Sigmoid colon (tissue), 7 donors: ENCODE results near the gene NCOA7. TPM values are rescaled to one million over a fixed set of nuclear protein-coding genes. Genes with fewer than 3 reads are reported as not detected.

Experiments
- DNase-seq: peaks from one replicate; pipeline ENCODE4 v3.0.0-alpha.2; 2019
- H3K27ac ChIP-seq, 4 donors: fragments of 200-600 bp; sonication (generic); one replicate each; pipeline ENCODE4 v1.5.1; 2016 to 2019; ENCODE audit warnings: mild to moderate bottlenecking in 1 of 4
- H3K27me3 ChIP-seq, 3 donors: fragments of 200-600 bp; sonication (generic); one replicate each; pipeline ENCODE4 v1.5.1; 2019; ENCODE audit warnings: mild to moderate bottlenecking in 1 of 3
- H3K36me3 ChIP-seq, 4 donors: fragments of 200-600 bp; sonication (generic); one replicate each; pipeline ENCODE4 v1.5.1; 2016 to 2019
- H3K4me1 ChIP-seq, 4 donors: fragments of 200-600 bp; sonication (generic); one replicate each; pipeline ENCODE4 v1.5.1; 2017 to 2019
- H3K4me3 ChIP-seq, 4 donors: fragments of 200-600 bp; sonication (generic); one replicate each; pipeline ENCODE4 v1.5.1; 2017 to 2019; ENCODE audit warnings: mild to moderate bottlenecking in 2 of 4, moderate library complexity in 1 of 4
- H3K9me3 ChIP-seq, 4 donors: fragments of 200-600 bp in 3 of 4; sonication (generic) in 3 of 4; one replicate each; pipeline versions ENCODE4 v1.5.1 to v1.6.1; 2013 to 2019
- CTCF ChIP-seq, 4 experiments: fragments of 450-650 bp in 3 of 4; fragments of 200-600 bp in 1 of 4; IDR thresholded peaks; one replicate each; pipeline ENCODE4 v1.5.1; 2016 to 2019; ENCODE audit warnings: antibody characterized with exemption in 4 of 4, mild to moderate bottlenecking in 3 of 4, moderate library complexity in 2 of 4
- EP300 ChIP-seq, 4 donors: sonication (generic); formaldehyde crosslinking; IDR thresholded peaks; one replicate each; pipeline ENCODE4 v1.6.1; 2017; ENCODE audit warnings: antibody characterized with exemption in 4 of 4
- POLR2A ChIP-seq, 2 donors: fragments of 450-650 bp; IDR thresholded peaks; one replicate each; pipeline ENCODE4 v1.6.1; 2016; ENCODE audit warnings: antibody characterized with exemption in 2 of 2, mild to moderate bottlenecking in 2 of 2, moderate library complexity in 2 of 2
- POLR2AphosphoS5 ChIP-seq, 4 donors: sonication (generic); formaldehyde crosslinking; IDR thresholded peaks; one replicate each; pipeline ENCODE4 v1.6.1; 2017; ENCODE audit warnings: antibody characterized with exemption in 4 of 4
- WGBS, 2 donors: extraction: QIAGEN DNeasy Blood & Tissue Kit; methylation state at CpG; one replicate each; pipeline ENCODE4 v1.1.7; 2013; 5-methylcytosine and 5-hydroxymethylcytosine counted together
- intact Hi-C: fragments of 100-400 bp; cut with DNase I; formaldehyde crosslinking; loops from one replicate; pipeline ENCODE4 v1.15.1; 2023
- polyA plus RNA-seq, 3 donors: library from polyadenylated mRNA; stranded (reverse); fragments of 200-250 nt; gene quantifications; one replicate each; pipeline ENCODE4 v1.2.3, GENCODE V29; 2013
- total RNA-seq, 4 donors: library from RNA; depleted of rRNA; stranded (reverse); fragments of >200 nt; gene quantifications; one replicate each; pipeline ENCODE4 v1.1.0, GENCODE V29; 2016
- donor health status: healthy with polysubstance abuse.
- donor health status: Bipolar disorder and iron deficiency.
- donor health status: healthy.

NCOA7 gene
- total and polyA plus RNA-seq, 7 donors, result 15.6 to 48.3 (median 27.5) TPM

GRCh38 chr6:125858427-125859320, 67.9 kb downstream of the NCOA7 start:
- Histone ChIP-seq H3K4me3 (no peak overlapping the region), H3K27me3 (no peaks in the 10 kb centered on the region), H3K9me3 (no peaks in the 10 kb centered on the region), H3K36me3 (peaks cover 0 to 9% (median 0%) of the 10 kb centered on the region in 4 donors), H3K4me1 (peaks cover 0 to 3% (median 0%) of the 10 kb centered on the region in 4 donors), H3K27ac (no peak overlapping the region)
- intact Hi-C loops, result no loop called here
- no peak for TF ChIP-seq POLR2AphosphoS5 (IDR thresholded peaks at IDR 0.05)
- no peak for TF ChIP-seq EP300 (IDR thresholded peaks at IDR 0.05)
- TF ChIP-seq POLR2A (IDR thresholded peaks at IDR 0.05), result no peak
- TF ChIP-seq CTCF (IDR thresholded peaks at IDR 0.05), result peak in 3 of 4 experiments; percentile 32 to 49 (median 39)
- WGBS, 2 donors, result 30 to 51% methylated on average over 7 of the region's 7 CpGs
- peak; percentile 67 for DNase-seq

- 91 to 97% methylated on average over 3 of the region's 3 CpGs for WGBS, 2 donors
- DNase-seq, result no peak
- Histone ChIP-seq H3K27me3 (no peaks in the 10 kb centered on the region), H3K9me3 (no peaks in the 10 kb centered on the region), H3K4me1 (peaks cover 0 to 3% (median 0%) of the 10 kb centered on the region in 4 donors), H3K36me3 (peaks cover 0 to 9% (median 0%) of the 10 kb centered on the region in 4 donors), H3K4me3 (no peak overlapping the region), H3K27ac (no peak overlapping the region)
- intact Hi-C loops, result no loop called here
- no peak for TF ChIP-seq POLR2AphosphoS5 (IDR thresholded peaks at IDR 0.05)
- TF ChIP-seq POLR2A (IDR thresholded peaks at IDR 0.05), result no peak
- TF ChIP-seq EP300 (IDR thresholded peaks at IDR 0.05), result no peak
- no peak for TF ChIP-seq CTCF (IDR thresholded peaks at IDR 0.05)
These were observed 69.0 kb downstream of the NCOA7 start for GRCh38 chr6:125859727-125860126.

- TF ChIP-seq POLR2A (IDR thresholded peaks at IDR 0.05), result no peak
- TF ChIP-seq POLR2AphosphoS5 (IDR thresholded peaks at IDR 0.05), result no peak
- no peak for TF ChIP-seq CTCF (IDR thresholded peaks at IDR 0.05)
These were observed 72.3 kb downstream of the NCOA7 start for GRCh38 chr6:125863023-125863422.

GRCh38 chr6:125865015-125865414, 74.3 kb downstream of the NCOA7 start:
- no peak for TF ChIP-seq POLR2AphosphoS5 (IDR thresholded peaks at IDR 0.05)
- no peak for TF ChIP-seq EP300 (IDR thresholded peaks at IDR 0.05)
- TF ChIP-seq POLR2A (IDR thresholded peaks at IDR 0.05), result no peak
- Histone ChIP-seq H3K4me1 (peaks cover 0 to 15% (median 1%) of the 10 kb centered on the region in 4 donors), H3K27ac (no peak overlapping the region), H3K4me3 (no peak overlapping the region), H3K36me3 (no peaks in the 10 kb centered on the region), H3K9me3 (no peaks in the 10 kb centered on the region), H3K27me3 (no peaks in the 10 kb centered on the region)
- WGBS, 2 donors, result 75 to 76% methylated on average over 4 of the region's 4 CpGs
- intact Hi-C loops, result no loop called here
- DNase-seq, result no peak

More at GRCh38 chr6:125863023-125863422, 72.3 kb downstream of the NCOA7 start:
- H3K4me1 ChIP-seq, result peaks cover 0 to 3% (median 0%) of the 10 kb centered on the region in 4 donors
- H3K27ac ChIP-seq, result no peak overlapping the region
- intact Hi-C loops, result no loop called here
- no peaks in the 10 kb centered on the region for H3K9me3 ChIP-seq
- no peak overlapping the region for H3K4me3 ChIP-seq
- H3K27me3 ChIP-seq, result no peaks in the 10 kb centered on the region
- no peaks in the 10 kb centered on the region for H3K36me3 ChIP-seq
- no peak for DNase-seq

GRCh38 chr6:125866433-125866832, 75.7 kb downstream of the NCOA7 start:
- no peak overlapping the region for H3K4me3 ChIP-seq
- no peak overlapping the region for H3K27ac ChIP-seq
- TF ChIP-seq POLR2AphosphoS5 (IDR thresholded peaks at IDR 0.05) (no peak), POLR2A (IDR thresholded peaks at IDR 0.05) (no peak), EP300 (IDR thresholded peaks at IDR 0.05) (no peak), CTCF (IDR thresholded peaks at IDR 0.05) (no peak)
- peaks cover 0 to 15% (median 2%) of the 10 kb centered on the region in 4 donors for H3K4me1 ChIP-seq
- no peak for DNase-seq
- H3K9me3 ChIP-seq, result no peaks in the 10 kb centered on the region
- no peaks in the 10 kb centered on the region for H3K36me3 ChIP-seq
- intact Hi-C loops, result no loop called here
- H3K27me3 ChIP-seq, result no peaks in the 10 kb centered on the region
